B cell (primary cell): ENCODE data around the gene SSBP3. TPM values are rescaled to one million over a fixed set of nuclear protein-coding genes. Genes with fewer than 3 reads are reported as not detected.

ENCODE experiments used
- ATAC-seq: fragments of 200-7000 bp; cut with Tn5 transposase; one replicate; pipeline ENCODE4 v1.10.0; 2021; ENCODE audit warnings: low read depth, mild to moderate bottlenecking, moderate number of reproducible peaks, moderate library complexity
- CTCF ChIA-PET: fragments of 350-600 bp; sonication (Branson Sonifier 250); formaldehyde crosslinking; loops from one replicate; lab custom pipeline; 2021; ENCODE audit warnings: antibody characterized with exemption, inconsistent platforms; lab: Charles Lee
- POLR2A ChIA-PET: fragments of 350-600 bp; sonication (Branson Sonifier 250); formaldehyde crosslinking; loops from one replicate; lab custom pipeline; 2021; ENCODE audit warnings: antibody characterized with exemption; lab: Charles Lee
- DNase-seq: peaks from one replicate; pipeline ENCODE4 v3.0.0; 2013
- H2AFZ ChIP-seq: 2 replicates; pipeline ENCODE4 v1.6.1; 2012; ENCODE audit warnings: mild to moderate bottlenecking, low read depth, low read length; ENCODE audit not compliant: insufficient read depth, poor library complexity, severe bottlenecking
- H3K27ac ChIP-seq, 2 donors: 1 replicate in 1 of 2; 2 replicates in 1 of 2; pipeline ENCODE4 v1.5.1; 2012 to 2013; ENCODE audit warnings: low read length in 2 of 2, mild to moderate bottlenecking in 2 of 2, moderate library complexity in 1 of 2
- H3K27me3 ChIP-seq, 4 experiments: fragments of 200-600 bp in 1 of 4; sonication (generic) in 1 of 4; replicated peaks in 1 of 4; 1 replicate in 2 of 4; 2 replicates in 2 of 4; pipeline versions ENCODE4 v1.6.1 to v1.7.0; 2013 to 2016; ENCODE audit warnings: low read length in 3 of 4, mild to moderate bottlenecking in 2 of 4, mixed read lengths in 1 of 4, moderate library complexity in 1 of 4; ENCODE audit not compliant: insufficient read depth in 4 of 4, control insufficient read depth in 3 of 4; ENCODE audit errors: control extremely low read depth in 1 of 4
- H3K36me3 ChIP-seq, 2 experiments: replicated peaks in 1 of 2; 1 replicate in 1 of 2; 2 replicates in 1 of 2; pipeline versions ENCODE4 v1.6.1 to v1.7.1; 2013; ENCODE audit warnings: low read length in 1 of 2; ENCODE audit not compliant: insufficient read depth in 2 of 2, control insufficient read depth in 1 of 2; ENCODE audit errors: control extremely low read depth in 1 of 2, extremely low read depth in 1 of 2
- H3K4me1 ChIP-seq, 2 donors: fragments of 200-600 bp in 1 of 2; sonication (generic) in 1 of 2; 1 replicate in 1 of 2; 2 replicates in 1 of 2; pipeline versions ENCODE4 v1.5.1 to v1.6.1; 2013 to 2017; ENCODE audit warnings: low read length in 2 of 2; ENCODE audit not compliant: control insufficient read depth in 2 of 2, insufficient read depth in 2 of 2
- H3K4me2 ChIP-seq: replicated peaks from 2 replicates; pipeline ENCODE3; 2012; ENCODE audit warnings: mild to moderate bottlenecking, low read depth, low read length; ENCODE audit not compliant: poor library complexity, severe bottlenecking
- H3K4me3 ChIP-seq, 5 experiments: fragments of 200-600 bp in 1 of 5; sonication (generic) in 1 of 5; 1 replicate in 3 of 5; 2 replicates in 2 of 5; pipeline versions ENCODE4 v1.5.1 to v1.7.0; 2011 to 2016; ENCODE audit warnings: low read length in 4 of 5, mild to moderate bottlenecking in 4 of 5, low read depth in 2 of 5, control low read depth in 1 of 5, moderate library complexity in 1 of 5; ENCODE audit not compliant: insufficient read depth in 1 of 5; ENCODE audit errors: control extremely low read depth in 1 of 5, extremely low read depth in 1 of 5
- H3K79me2 ChIP-seq: fragments of 200-600 bp; sonication (generic); one replicate; pipeline ENCODE4 v1.6.0; 2016; ENCODE audit warnings: low read length; ENCODE audit not compliant: control insufficient read depth, insufficient read depth
- H3K9ac ChIP-seq: fragments of 200-600 bp; sonication (generic); 2 replicates; pipeline ENCODE4 v1.6.1; 2017; ENCODE audit warnings: mild to moderate bottlenecking, low read length, moderate library complexity
- H3K9me3 ChIP-seq, 3 donors: one replicate each; pipeline versions ENCODE4 v1.6.1 to v1.7.1; 2013; ENCODE audit warnings: low read length in 2 of 3; ENCODE audit not compliant: control insufficient read depth in 2 of 3, insufficient read depth in 1 of 3; ENCODE audit errors: control extremely low read depth in 1 of 3
- H4K20me1 ChIP-seq: 2 replicates; pipeline ENCODE4 v1.6.0; 2012; ENCODE audit warnings: mild to moderate bottlenecking, low read length; ENCODE audit not compliant: insufficient read depth, control insufficient read depth, poor library complexity, severe bottlenecking
- H3K27ac Mint-ChIP-seq: one replicate; pipeline ENCODE4 v1.8.0; 2021; ENCODE audit warnings: mixed read lengths
- H3K27me3 Mint-ChIP-seq: one replicate; pipeline ENCODE4 v1.8.0; 2021; ENCODE audit warnings: mixed read lengths
- H3K4me1 Mint-ChIP-seq: one replicate; pipeline ENCODE4 v1.8.0; 2021; ENCODE audit warnings: mixed read lengths
- H3K4me3 Mint-ChIP-seq: one replicate; pipeline ENCODE4 v1.8.0; 2021; ENCODE audit warnings: mixed read lengths
- H3K9me3 Mint-ChIP-seq: one replicate; pipeline ENCODE4 v1.8.0; 2022; ENCODE audit warnings: mixed read lengths; ENCODE audit not compliant: insufficient read depth
- CTCF ChIP-seq: fragments of 200-600 bp; IDR thresholded peaks from one replicate; pipeline ENCODE4 v1.8.0; 2022; ENCODE audit warnings: antibody characterized with exemption, mild to moderate bottlenecking
- EZH2 ChIP-seq: IDR thresholded peaks from 2 replicates; pipeline ENCODE4 v1.6.1; 2012; ENCODE audit warnings: borderline replicate concordance, low read depth, mild to moderate bottlenecking, moderate library complexity, low read length; ENCODE audit not compliant: insufficient read depth, poor library complexity, severe bottlenecking
- WGBS: methylation state at CpG from one replicate; pipeline ENCODE4 v1.1.5; 2013; ENCODE audit warnings: missing lambda C conversion rate; ENCODE audit not compliant: insufficient coverage; 5-methylcytosine and 5-hydroxymethylcytosine counted together
- intact Hi-C: fragments of 100-400 bp; cut with micrococcal nuclease; formaldehyde crosslinking; loops from one replicate; pipeline ENCODE4 v1.10.0; 2022
- polyA plus RNA-seq: library from polyadenylated mRNA; depleted of rRNA; stranded (reverse); fragments of >200 nt; gene quantifications from 2 replicates; pipeline ENCODE4 v1.2.3, GENCODE V29; 2012
- total RNA-seq, 2 donors: library from RNA; stranded (reverse); fragments of 120-200 nt in 1 of 2; gene quantifications; 1 replicate in 1 of 2; 2 replicates in 1 of 2; pipeline versions ENCODE4 v1.2.3 to v1.2.4, GENCODE V29; 2013 to 2022

The SSBP3 gene
- total and polyA plus RNA-seq, 2 donors (not counting 1 experiment from before 2014, with no cell fraction given): 16.9 to 30.7 TPM

- H3K27ac Mint-ChIP-seq: no peak overlapping the region
- no peak overlapping the region for H3K4me2 ChIP-seq
- TF ChIP-seq CTCF (no peak), EZH2 (no peak)
- peaks cover 15% of the 10 kb centered on the region for H3K4me1 Mint-ChIP-seq
- H3K4me1 ChIP-seq: peaks cover 0 to 11% of the 10 kb centered on the region in 2 donors
- no peaks in the 10 kb centered on the region for H4K20me1 ChIP-seq
- H3K9me3 ChIP-seq: no peaks in the 10 kb centered on the region
- ChIA-PET POLR2A (no interaction called here), CTCF (no interaction called here)
- no peaks in the 10 kb centered on the region for H3K9me3 Mint-ChIP-seq
- H3K27me3 Mint-ChIP-seq: no peaks in the 10 kb centered on the region
- H2AFZ ChIP-seq: no peak overlapping the region
- no peak overlapping the region for H3K4me3 ChIP-seq
- H3K79me2 ChIP-seq: peaks cover 8% of the 10 kb centered on the region
- no peak for ATAC-seq
- H3K27me3 ChIP-seq: no peaks in the 10 kb centered on the region
- no peak for DNase-seq
- no peaks in the 10 kb centered on the region for H3K36me3 ChIP-seq
- H3K27ac ChIP-seq: no peak overlapping the region
- WGBS: 26% methylated on average over 8 of the region's 8 CpGs
- H3K4me3 Mint-ChIP-seq: no peak overlapping the region
- no peak overlapping the region for H3K9ac ChIP-seq
- intact Hi-C loops: no loop called here
These were observed 119.0 kb downstream of the SSBP3 start for GRCh38 chr1:54287176-54287650.

- Histone ChIP-seq H4K20me1 (no peaks in the 10 kb centered on the region), H3K79me2 (peaks cover 8% of the 10 kb centered on the region), H3K9ac (no peak overlapping the region), H3K4me2 (no peak overlapping the region), H3K4me3 (no peak overlapping the region), H3K27me3 (no peaks in the 10 kb centered on the region), H3K4me1 (peaks cover 0 to 11% of the 10 kb centered on the region in 2 donors), H3K9me3 (no peaks in the 10 kb centered on the region), H2AFZ (no peak overlapping the region), H3K36me3 (no peaks in the 10 kb centered on the region), H3K27ac (no peak overlapping the region)
- H3K4me1 Mint-ChIP-seq: peaks cover 15% of the 10 kb centered on the region
- no peak overlapping the region for H3K27ac Mint-ChIP-seq
- ChIA-PET POLR2A (no interaction called here), CTCF (no interaction called here)
- H3K4me3 Mint-ChIP-seq: no peak overlapping the region
- H3K27me3 Mint-ChIP-seq: no peaks in the 10 kb centered on the region
- no peak for TF ChIP-seq EZH2
- TF ChIP-seq CTCF: no peak
- intact Hi-C loops: no loop called here
- DNase-seq: no peak
- WGBS: 97% methylated on average over 4 of the region's 5 CpGs
- H3K9me3 Mint-ChIP-seq: no peaks in the 10 kb centered on the region
- no peak for ATAC-seq
These were observed 120.3 kb downstream of the SSBP3 start for GRCh38 chr1:54285815-54286345.
